ENCODE results near the gene PLOD2. TPM values are rescaled to one million over a fixed set of nuclear protein-coding genes. Genes with fewer than 3 reads are reported as not detected.

Gene PLOD2
- total RNA-seq, 1 donor from 2014 or later = 23.7 TPM

DNA sequence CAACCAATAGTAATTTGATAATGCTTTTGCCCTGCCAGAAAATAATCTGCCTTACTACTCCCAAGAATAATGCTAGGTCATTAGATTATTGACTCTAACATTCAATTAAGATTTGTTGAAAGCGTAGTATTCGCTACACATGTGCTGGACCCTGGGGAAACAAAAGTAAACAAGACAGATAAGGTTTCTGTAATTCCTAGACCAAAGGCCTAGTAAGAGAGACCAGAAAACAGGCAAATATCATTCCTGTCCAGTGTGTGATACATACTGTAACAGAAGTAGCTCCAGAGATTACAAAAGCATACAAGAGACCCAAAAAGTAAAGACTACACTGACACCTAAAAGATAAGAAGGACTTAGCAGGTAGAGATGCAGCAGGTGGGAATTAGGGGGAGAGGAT lies 60.8 kb downstream of the PLOD2 start:
- Histone ChIP-seq H3K27me3 (no peaks in the 10 kb centered on the region), H3K9me3 (no peaks in the 10 kb centered on the region), H3K4me3 (no peak overlapping the region), H3K36me3 (no peaks in the 10 kb centered on the region), H3K27ac (no peak overlapping the region), H3K4me1 (no peaks in the 10 kb centered on the region)
- intact Hi-C loops (cut with DNase I) = no loop called here
- TF ChIP-seq, protein P1, sequence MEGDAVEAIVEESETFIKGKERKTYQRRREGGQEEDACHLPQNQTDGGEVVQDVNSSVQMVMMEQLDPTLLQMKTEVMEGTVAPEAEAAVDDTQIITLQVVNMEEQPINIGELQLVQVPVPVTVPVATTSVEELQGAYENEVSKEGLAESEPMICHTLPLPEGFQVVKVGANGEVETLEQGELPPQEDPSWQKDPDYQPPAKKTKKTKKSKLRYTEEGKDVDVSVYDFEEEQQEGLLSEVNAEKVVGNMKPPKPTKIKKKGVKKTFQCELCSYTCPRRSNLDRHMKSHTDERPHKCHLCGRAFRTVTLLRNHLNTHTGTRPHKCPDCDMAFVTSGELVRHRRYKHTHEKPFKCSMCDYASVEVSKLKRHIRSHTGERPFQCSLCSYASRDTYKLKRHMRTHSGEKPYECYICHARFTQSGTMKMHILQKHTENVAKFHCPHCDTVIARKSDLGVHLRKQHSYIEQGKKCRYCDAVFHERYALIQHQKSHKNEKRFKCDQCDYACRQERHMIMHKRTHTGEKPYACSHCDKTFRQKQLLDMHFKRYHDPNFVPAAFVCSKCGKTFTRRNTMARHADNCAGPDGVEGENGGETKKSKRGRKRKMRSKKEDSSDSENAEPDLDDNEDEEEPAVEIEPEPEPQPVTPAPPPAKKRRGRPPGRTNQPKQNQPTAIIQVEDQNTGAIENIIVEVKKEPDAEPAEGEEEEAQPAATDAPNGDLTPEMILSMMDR (IDR thresholded peaks at IDR 0.05) = no peak
- DNase-seq (no peak), ATAC-seq (no peak)

DNA sequence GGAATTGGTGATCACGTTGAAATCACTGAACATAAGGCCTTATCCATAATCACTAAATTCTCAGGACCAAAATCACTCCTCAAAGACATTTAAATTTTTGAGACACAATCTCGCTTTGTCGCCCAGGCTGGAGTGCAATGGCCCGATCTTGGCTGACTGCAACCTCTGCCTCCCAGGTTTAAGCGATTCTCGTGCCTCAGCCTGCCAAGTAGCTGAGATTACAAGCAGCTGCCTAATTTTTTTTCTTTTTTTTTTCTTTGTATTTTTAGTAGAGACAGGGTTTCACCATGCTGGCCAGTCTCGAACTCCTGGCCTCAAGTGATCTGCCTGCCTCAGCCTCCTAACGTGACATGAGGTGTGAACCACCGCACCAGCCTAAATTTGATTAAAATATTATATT lies 61.7 kb downstream of the PLOD2 start:
- Histone ChIP-seq H3K9me3 (no peaks in the 10 kb centered on the region), H3K4me1 (no peaks in the 10 kb centered on the region), H3K36me3 (no peaks in the 10 kb centered on the region), H3K4me3 (no peak overlapping the region), H3K27me3 (no peaks in the 10 kb centered on the region), H3K27ac (no peak overlapping the region)
- ATAC-seq (no peak), DNase-seq (no peak)
- intact Hi-C loops (cut with DNase I) = no loop called here
- TF ChIP-seq, protein P1 (IDR thresholded peaks at IDR 0.05) = no peak

DNA sequence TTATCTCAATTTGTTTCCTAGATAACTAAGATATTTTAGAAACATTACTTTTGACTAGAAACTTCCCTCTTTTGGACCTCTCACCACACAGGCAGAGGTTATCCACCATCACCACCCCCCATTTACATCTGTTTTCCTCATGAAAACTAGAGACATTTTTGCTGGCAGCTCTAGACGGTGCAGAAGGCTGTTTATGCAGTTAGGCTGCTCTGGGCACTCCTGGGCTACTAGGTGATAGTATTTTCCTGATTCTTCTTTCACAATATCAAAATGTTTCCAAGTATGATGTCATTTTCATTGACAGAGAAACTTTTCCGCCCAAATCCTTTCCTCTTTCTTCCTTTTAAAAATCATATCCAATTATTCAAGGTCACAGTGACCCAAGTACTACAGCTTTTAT lies 67.1 kb downstream of the PLOD2 start:
- H3K4me3 ChIP-seq = no peak overlapping the region
- H3K27ac ChIP-seq = no peak overlapping the region
- H3K27me3 ChIP-seq = no peaks in the 10 kb centered on the region
- TF ChIP-seq, protein P1 (IDR thresholded peaks at IDR 0.05) = no peak
- no peaks in the 10 kb centered on the region for H3K4me1 ChIP-seq
- H3K36me3 ChIP-seq = no peaks in the 10 kb centered on the region
- DNase-seq (no peak), ATAC-seq (no peak)
- H3K9me3 ChIP-seq = no peaks in the 10 kb centered on the region
- intact Hi-C loops (cut with DNase I) = no loop called here

DNA sequence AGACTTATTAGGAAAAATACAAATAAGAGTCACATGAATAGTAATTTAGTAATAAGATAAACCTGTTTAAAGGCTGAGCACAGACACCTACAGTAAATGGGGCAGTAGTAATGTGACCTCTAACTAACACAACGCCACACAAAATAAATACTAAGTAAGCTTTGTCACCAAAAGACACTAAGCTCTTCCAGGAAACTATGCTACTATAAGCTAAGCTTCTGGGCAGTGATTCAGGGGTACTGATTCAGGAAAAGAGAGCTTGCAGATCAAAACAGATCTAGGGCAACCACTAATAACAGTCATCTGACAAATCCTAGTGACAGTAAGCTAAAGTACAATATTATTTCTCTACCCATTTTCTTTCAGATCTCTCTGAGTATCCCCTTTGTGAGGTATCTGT lies 68.8 kb downstream of the PLOD2 start:
- intact Hi-C loops (cut with DNase I) = no loop called here
- TF ChIP-seq, protein P1 (IDR thresholded peaks at IDR 0.05) = no peak

DNA sequence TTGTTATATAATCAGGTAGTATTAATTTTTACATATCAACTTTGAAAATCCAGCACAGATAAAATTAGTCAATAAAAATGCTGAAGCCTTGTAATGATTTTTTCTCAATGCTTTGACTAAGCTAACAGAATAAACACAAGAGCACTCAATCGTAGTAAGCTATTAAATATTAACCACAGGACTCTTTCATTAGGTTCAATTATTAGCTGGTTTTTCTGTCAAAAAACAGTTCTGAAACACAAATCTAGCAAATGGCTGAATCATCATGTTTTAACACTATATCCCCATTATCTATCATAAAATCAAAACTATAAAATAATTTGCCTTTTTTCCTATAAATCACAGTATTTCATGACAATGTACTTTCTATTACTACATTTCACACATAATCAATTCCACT lies 69.6 kb downstream of the PLOD2 start:
- Histone ChIP-seq H3K36me3 (no peaks in the 10 kb centered on the region), H3K4me1 (no peaks in the 10 kb centered on the region), H3K27me3 (no peaks in the 10 kb centered on the region), H3K27ac (no peak overlapping the region), H3K4me3 (no peak overlapping the region), H3K9me3 (no peaks in the 10 kb centered on the region)
- intact Hi-C loops (cut with DNase I) = no loop called here
- no peak for ATAC-seq
- TF ChIP-seq, protein P1 (IDR thresholded peaks at IDR 0.05) = no peak
- no peak for DNase-seq

More for the DNA sequence above, 68.8 kb downstream of the PLOD2 start:
- Histone ChIP-seq H3K4me3 (no peak overlapping the region), H3K36me3 (no peaks in the 10 kb centered on the region), H3K4me1 (no peaks in the 10 kb centered on the region), H3K27me3 (no peaks in the 10 kb centered on the region), H3K27ac (no peak overlapping the region), H3K9me3 (no peaks in the 10 kb centered on the region)
- ATAC-seq (no peak), DNase-seq (no peak)

DNA sequence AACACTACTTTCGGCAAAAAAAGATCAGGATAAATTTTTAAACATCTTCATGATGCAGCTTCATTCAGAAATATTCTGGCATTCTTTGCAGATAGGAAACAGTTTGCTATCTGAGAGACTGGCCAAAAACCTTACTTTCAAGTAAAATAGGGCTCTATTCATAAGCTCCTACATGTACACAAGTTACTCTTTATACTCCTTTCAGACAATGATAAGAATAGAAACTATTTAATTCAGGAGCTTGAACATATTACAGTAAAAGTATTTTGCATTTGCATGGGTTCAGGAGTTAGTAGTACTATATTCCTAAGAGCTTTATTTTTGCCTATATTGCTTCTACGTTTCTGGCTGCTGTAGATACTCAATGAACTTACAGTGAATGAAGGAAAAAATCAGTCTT lies 70.5 kb downstream of the PLOD2 start:
- Histone ChIP-seq H3K27ac (no peak overlapping the region), H3K27me3 (no peaks in the 10 kb centered on the region), H3K4me1 (no peaks in the 10 kb centered on the region), H3K36me3 (no peaks in the 10 kb centered on the region), H3K9me3 (no peaks in the 10 kb centered on the region), H3K4me3 (no peak overlapping the region)
- intact Hi-C loops (cut with DNase I) = no loop called here
- TF ChIP-seq, protein P1 (IDR thresholded peaks at IDR 0.05) = no peak
- DNase-seq = no peak
- no peak for ATAC-seq

Measured in upper lobe of right lung (tissue), 1 donor.